HepG2 (cell line): ENCODE measurements around the gene THRB. TPM values are rescaled to one million over a fixed set of nuclear protein-coding genes. Genes with fewer than 3 reads are reported as not detected.

Experiments used
- ATAC-seq: fragments of 200-7000 bp; cut with Tn5 transposase; 3 replicates; pipeline ENCODE4 v1.9.1; 2020; ENCODE audit warnings: mild to moderate bottlenecking, moderate library complexity
- BruUV-seq: library from RNA; stranded (reverse); fragments of 400-500 nt; replicated peaks from 2 replicates; lab custom pipeline; 2021; lab: Mats Ljungman, UMichigan
- CTCF ChIA-PET: fragments of 300-600 bp; formaldehyde crosslinking; extraction: SDS; loops from one replicate; lab custom pipeline; 2021; ENCODE audit warnings: low total read pairs, inconsistent platforms, low intra/inter-chr PET ratio; lab: Yijun Ruan, JAX
- POLR2A ChIA-PET: fragments of 350-600 bp; sonication (Branson Sonifier 250); formaldehyde crosslinking; loops from one replicate; lab custom pipeline; 2020; ENCODE audit warnings: antibody characterized with exemption, inconsistent platforms; lab: Yijun Ruan, JAX
- DNase-seq: peaks from one replicate; pipeline ENCODE4 v3.0.0-alpha.2; 2015; ENCODE audit warnings: low spot score
- FAIRE-seq: peaks from 3 replicates; lab custom pipeline; 2011; peaks lifted over from hg19 to GRCh38; lab: Jason Lieb, UNC
- H2AFZ ChIP-seq: one replicate; pipeline ENCODE4 v1.6.1; 2011; ENCODE audit warnings: low read length, inconsistent platforms
- H3K27ac ChIP-seq: fragments of 300-600 bp; 3 replicates; pipeline ENCODE4 v1.8.0; 2011; ENCODE audit warnings: mixed run types, mild to moderate bottlenecking, mixed read lengths, low read length, inconsistent platforms; ENCODE audit not compliant: insufficient read depth; ENCODE audit errors: extremely low read length
- H3K27me3 ChIP-seq, 2 experiments: fragments of 200-600 bp in 1 of 2; 2 replicates in 1 of 2; 3 replicates in 1 of 2; pipeline versions ENCODE4 v1.6.0 to v1.8.0; 2011; ENCODE audit warnings: low read length in 2 of 2, mild to moderate bottlenecking in 2 of 2, moderate library complexity in 2 of 2, inconsistent platforms in 1 of 2; ENCODE audit not compliant: insufficient read depth in 2 of 2, control insufficient read depth in 1 of 2
- H3K36me3 ChIP-seq, 2 experiments: fragments of 200-600 bp in 1 of 2; replicated peaks in 1 of 2; 2 replicates in 1 of 2; 3 replicates in 1 of 2; pipeline versions ENCODE4 v1.5.1 to v1.8.0; 2011; ENCODE audit warnings: low read length in 2 of 2, inconsistent platforms in 1 of 2; ENCODE audit not compliant: insufficient read depth in 2 of 2, control insufficient read depth in 1 of 2
- H3K4me1 ChIP-seq: 2 replicates; pipeline ENCODE4 v1.5.1; 2012; ENCODE audit warnings: low read length, inconsistent platforms; ENCODE audit not compliant: insufficient read depth
- H3K4me2 ChIP-seq: 2 replicates; pipeline ENCODE4 v1.6.0; 2011; ENCODE audit warnings: low read depth, low read length, inconsistent platforms
- H3K4me3 ChIP-seq, 3 experiments: fragments of 200-600 bp in 1 of 3; sonication (generic), shearing (Covaris generic) in 1 of 3; replicated peaks in 1 of 3; 2 replicates each; pipeline ENCODE4 v1.5.1; 2011 to 2016; ENCODE audit warnings: low read length in 3 of 3, inconsistent platforms in 2 of 3, low read depth in 2 of 3, mild to moderate bottlenecking in 2 of 3, control low read depth in 1 of 3, mixed read lengths in 1 of 3; ENCODE audit not compliant: insufficient read depth in 1 of 3
- H3K79me2 ChIP-seq: one replicate; pipeline ENCODE4 v1.6.1; 2011; ENCODE audit warnings: low read length, inconsistent platforms; ENCODE audit not compliant: insufficient read depth
- H3K9ac ChIP-seq: 2 replicates; pipeline ENCODE4 v1.6.0; 2011; ENCODE audit warnings: mild to moderate bottlenecking, low read depth, low read length, inconsistent platforms; ENCODE audit not compliant: insufficient read depth
- H3K9me3 ChIP-seq: 2 replicates; pipeline ENCODE4 v1.5.1; 2012; ENCODE audit warnings: mild to moderate bottlenecking, low read length
- H4K20me1 ChIP-seq: 2 replicates; pipeline ENCODE4 v1.6.0; 2011; ENCODE audit warnings: inconsistent platforms, mild to moderate bottlenecking, low read length, moderate library complexity; ENCODE audit not compliant: insufficient read depth
- AFF4 ChIP-seq: sonication (generic); formaldehyde crosslinking; IDR thresholded peaks from 2 replicates; pipeline ENCODE4 v1.4.0; 2020; ENCODE audit warnings: missing genetic modification reagents
- ATF6 ChIP-seq: sonication (generic); formaldehyde crosslinking; conservative IDR thresholded peaks from 2 replicates; pipeline ENCODE4 v1.4.0; 2020; ENCODE audit warnings: missing genetic modification reagents
- ATF7-NPFF ChIP-seq: sonication (generic); formaldehyde crosslinking; IDR thresholded peaks from 2 replicates; pipeline ENCODE4 v1.8.1; 2023; ENCODE audit warnings: mild to moderate bottlenecking, low read depth, missing genetic modification reagents, moderate library complexity
- CTCF ChIP-seq: sonication (generic); formaldehyde crosslinking; IDR thresholded peaks from 2 replicates; pipeline ENCODE4 v1.5.0; 2020; ENCODE audit warnings: mild to moderate bottlenecking, missing genetic modification reagents, moderate library complexity
- DNMT3B ChIP-seq: conservative IDR thresholded peaks from 2 replicates; pipeline ENCODE4 v1.6.1; 2016; ENCODE audit warnings: missing biosample characterization, control low read depth
- FOXC1 ChIP-seq: sonication (generic); formaldehyde crosslinking; IDR thresholded peaks from 2 replicates; pipeline ENCODE4 v1.8.0; 2022; ENCODE audit warnings: mild to moderate bottlenecking, missing genetic modification reagents, borderline replicate concordance
- FOXK1 ChIP-seq: sonication (generic); formaldehyde crosslinking; IDR thresholded peaks from 2 replicates; pipeline ENCODE4 v1.4.0; 2020; ENCODE audit warnings: low read depth, missing genetic modification reagents, borderline replicate concordance
- FOXM1 ChIP-seq: sonication (generic); formaldehyde crosslinking; IDR thresholded peaks from 2 replicates; pipeline ENCODE4 v1.5.0; 2020; ENCODE audit warnings: missing genetic modification reagents
- GTF2F1 ChIP-seq: fragments of 150-350 bp; IDR thresholded peaks from 2 replicates; pipeline ENCODE4 v1.6.1; 2014; ENCODE audit warnings: low read length
- IRF1 ChIP-seq: sonication (generic); formaldehyde crosslinking; IDR thresholded peaks from 2 replicates; pipeline ENCODE4 v1.4.0; 2020; ENCODE audit warnings: low read depth, mild to moderate bottlenecking, missing genetic modification reagents
- MBD4 ChIP-seq: IDR thresholded peaks from 2 replicates; pipeline ENCODE4 v1.6.1; 2012; ENCODE audit warnings: low read length, inconsistent platforms, borderline replicate concordance
- PAX8 ChIP-seq: sonication (generic); formaldehyde crosslinking; IDR thresholded peaks from 2 replicates; pipeline ENCODE4 v1.8.0; 2022; ENCODE audit warnings: mild to moderate bottlenecking, missing genetic modification reagents, borderline replicate concordance
- PCBP1 ChIP-seq: fragments of 200-400 bp; formaldehyde crosslinking; IDR thresholded peaks from 2 replicates; pipeline ENCODE4 v1.6.1; 2017; ENCODE audit warnings: mild to moderate bottlenecking, low read depth, low read length, borderline replicate concordance
- PLRG1 ChIP-seq: fragments of 450-650 bp; conservative IDR thresholded peaks from 2 replicates; pipeline ENCODE4 v1.6.1; 2016
- SP4 ChIP-seq: sonication (generic); formaldehyde crosslinking; IDR thresholded peaks from 2 replicates; pipeline ENCODE4 v1.8.1; 2023; ENCODE audit warnings: mild to moderate bottlenecking, missing genetic modification reagents
- TBL1XR1 ChIP-seq: fragments of 150-350 bp; IDR thresholded peaks from 2 replicates; pipeline ENCODE4 v1.6.1; 2014; ENCODE audit warnings: borderline replicate concordance, low read length; ENCODE audit not compliant: partially characterized antibody
- ZBTB7A ChIP-seq: sonication (generic); formaldehyde crosslinking; IDR thresholded peaks from 2 replicates; pipeline ENCODE4 v1.8.0; 2022; ENCODE audit warnings: mild to moderate bottlenecking, missing genetic modification reagents
- ZNF564 ChIP-seq: sonication (generic); formaldehyde crosslinking; IDR thresholded peaks from 2 replicates; pipeline ENCODE4 v1.8.1; 2023; ENCODE audit warnings: mild to moderate bottlenecking, missing genetic modification reagents
- WGBS: methylation state at CpG from one replicate; pipeline ENCODE4 v1.1.6; 2017; ENCODE audit warnings: low lambda C conversion rate; 5-methylcytosine and 5-hydroxymethylcytosine counted together
- in situ Hi-C: cut with HindIII; loops from 2 replicates; pipeline ENCODE4 v1.10.0; 2017; ENCODE audit warnings: low pct_unique_long_range_greater_than_20kb; ENCODE audit not compliant: extremely low pct_ligation_motif_present
- intact Hi-C: fragments of 100-400 bp; cut with micrococcal nuclease; formaldehyde crosslinking; loops from one replicate; pipeline ENCODE4 v1.10.0; 2022; ENCODE audit not compliant: unreplicated experiment
- polyA plus RNA-seq, 8 experiments: library from polyadenylated mRNA; depleted of rRNA in 3 of 8; stranded (reverse) in 7 of 8; unstranded in 1 of 8; fragments of >200 nt; fragmentation: Illumina TruSeq in 4 of 8; extraction: Trizol in 4 of 8; gene quantifications; 2 replicates each; pipeline versions ENCODE4 v1.2.1 to v1.2.3, GENCODE V29; 2011 to 2016; ENCODE audit warnings: low read depth in 4 of 8, missing spikeins in 1 of 8, mixed read lengths in 1 of 8; ENCODE audit not compliant: insufficient read depth in 1 of 8
- total RNA-seq, 5 experiments: library from RNA; depleted of rRNA; stranded (reverse); fragments of >200 nt; fragmentation: Illumina TruSeq; extraction: Trizol; gene quantifications; 2 replicates each; pipeline ENCODE4 v1.2.3, GENCODE V29; 2016; ENCODE audit warnings: low read depth in 1 of 5

The THRB gene
- total and polyA plus RNA-seq, 2 of the 13 experiments (the other 11 are each of a cell fraction or from before 2014, with no cell fraction given): 4.7 to 22.7 TPM

DNA sequence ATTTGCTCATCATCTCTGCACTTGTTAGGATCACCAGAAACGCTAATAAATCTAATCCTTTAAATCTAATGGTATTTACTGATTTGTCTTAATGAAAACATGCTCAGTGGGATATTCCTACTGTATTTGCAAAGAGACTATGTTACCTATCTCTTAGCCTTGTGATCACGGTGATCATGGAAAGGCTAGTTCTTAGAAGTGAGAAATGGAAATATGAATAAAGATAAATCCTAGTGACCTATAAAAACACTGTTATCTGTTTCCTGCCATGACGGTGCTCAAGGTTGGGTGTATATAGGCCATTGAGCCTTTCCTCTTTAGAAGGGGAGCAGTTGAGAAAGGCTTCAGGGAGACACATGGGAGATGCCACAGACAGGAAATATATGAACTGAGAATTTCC, 116.3 kb downstream of the THRB start:
- H3K27me3 ChIP-seq: no peaks in the 10 kb centered on the region
- in situ Hi-C loops (no loop called here), intact Hi-C loops (loop anchor here (10.0 kb wide), 1 partner anchor 114 kb away; no protein-coding TSS in a partner anchor)
- no peaks in the 10 kb centered on the region for H4K20me1 ChIP-seq
- H3K9ac ChIP-seq: no peak overlapping the region
- ATAC-seq (no peak), FAIRE-seq (no peak), DNase-seq (no peak)
- no peaks in the 10 kb centered on the region for H3K9me3 ChIP-seq
- H3K36me3 ChIP-seq: no peaks in the 10 kb centered on the region
- H3K27ac ChIP-seq: no peak overlapping the region
- CTCF ChIA-PET: no interaction called here
- WGBS: 96% methylated on average over 3 of the region's 3 CpGs
- no peak overlapping the region for H3K4me3 ChIP-seq
- peaks cover 14% of the 10 kb centered on the region for H3K79me2 ChIP-seq
- POLR2A ChIA-PET: interaction anchor here (2.9 kb wide), 1 partner anchor 73 kb away, joined by 19 read pairs; no protein-coding TSS in a partner anchor
- H3K4me1 ChIP-seq: peaks cover 46% of the 10 kb centered on the region
- BruUV-seq: no TSS peak
- no peak overlapping the region for H3K4me2 ChIP-seq
- H2AFZ ChIP-seq: no peak overlapping the region
- TF ChIP-seq ATF6 (no peak), IRF1 (CRISPR knock-in tag) (no peak), TBL1XR1 (no peak), PLRG1 (no peak), ATF7-NPFF (no peak), AFF4 (no peak), PCBP1 (no peak), MBD4 (no peak), ZBTB7A (CRISPR knock-in tag) (no peak), GTF2F1 (no peak), ZNF564 (no peak), PAX8 (CRISPR knock-in tag) (no peak), FOXK1 (CRISPR knock-in tag) (no peak), FOXM1 (CRISPR knock-in tag) (no peak), DNMT3B (CRISPR knock-in tag) (no peak), FOXC1 (CRISPR knock-in tag) (no peak), CTCF (CRISPR knock-in tag) (no peak), SP4 (CRISPR knock-in tag) (no peak)
